Measurements from ENCODE around the gene RBMS2. TPM values are rescaled to one million over a fixed set of nuclear protein-coding genes. Genes with fewer than 3 reads are reported as not detected.

RBMS2 gene
- total and polyA plus RNA-seq, 10 of the 15 experiments (the other 5 are each of a cell fraction or from before 2014, with no cell fraction given): 0.56 to 7.1 (median 2.4) TPM

- Histone ChIP-seq H3K4me1 (ENCODE audit: control insufficient read depth, insufficient read depth, low read length) (no peaks in the 10 kb centered on the region), H2AFZ (ENCODE audit: control insufficient read depth, low read depth, low read length) (no peak overlapping the region), H3K36me3 (ENCODE audit: control insufficient read depth in 2 of 2, insufficient read depth in 2 of 2, low read length in 1 of 2) (no peaks in the 10 kb centered on the region; a peak in 1 of 4 replicates), H3K9me3 (replicated peaks; ENCODE audit: control insufficient read depth, insufficient read depth, low read length) (no peaks in the 10 kb centered on the region), H4K20me1 (ENCODE audit: control insufficient read depth, insufficient read depth) (no peaks in the 10 kb centered on the region), H3K4me2 (ENCODE audit: control insufficient read depth, insufficient read depth) (no peak overlapping the region), H3K9ac (ENCODE audit: control insufficient read depth, insufficient read depth, low read length) (no peak overlapping the region), H3K79me2 (ENCODE audit: control insufficient read depth, insufficient read depth, low read length) (no peaks in the 10 kb centered on the region), H3K27ac (ENCODE audit: control insufficient read depth, insufficient read depth) (no peak overlapping the region), H3K27me3 (replicated peaks in 1 of 2; ENCODE audit: control insufficient read depth in 2 of 2, insufficient read depth in 2 of 2, low read length in 1 of 2) (no peaks in the 10 kb centered on the region), H3K4me3 (no peak overlapping the region)
- ChIA-PET RAD21 (ENCODE audit: unreplicated experiment) (interaction anchor here (0.9 to 2.8 kb wide), 3 partner anchors 45 to 104 kb away, joined by 4 to 14 read pairs (median 6); no protein-coding TSS in a partner anchor), POLR2A (interaction anchor here (0.5 to 1.6 kb wide), 5 partner anchors 42 to 559 kb away, joined by 3 to 5 read pairs (median 3); no protein-coding TSS in a partner anchor), SMC1A (ENCODE audit: uncharacterized antibody, unreplicated experiment) (interaction anchor here (0.8 to 4.7 kb wide), 8 partner anchors 10 to 79 kb away, joined by 3 to 30 read pairs (median 3); partner anchors contain the start of gene RBMS2), CTCF (interaction anchor here (0.7 to 6.5 kb wide), 16 partner anchors 11 to 224 kb away, joined by 3 to 50 read pairs (median 4); partner anchors contain the start of genes NACA and RBMS2)
- in situ Hi-C loops (cut with MboI) (loop anchor here (5.0 kb wide), 1 partner anchor 69 kb away; the partner anchor contains the start of gene RBMS2), intact Hi-C loops (cut with micrococcal nuclease; ENCODE audit: unreplicated experiment) (loop anchor here (10.0 kb wide), 1 partner anchor 396 kb away; no protein-coding TSS in a partner anchor)
- TF ChIP-seq SREBF2 (IDR thresholded peaks at IDR 0.05; ENCODE audit: low read length) (no peak), BMI1 (IDR thresholded peaks at IDR 0.05; ENCODE audit: borderline replicate concordance) (no peak), REST (IDR thresholded peaks at IDR 0.05; ENCODE audit: low read depth, low read length) (no peak), FOS (IDR thresholded peaks at IDR 0.05; ENCODE audit: borderline replicate concordance, extremely low read depth, insufficient read length) (no peak), POLR2AphosphoS5 (IDR thresholded peaks at IDR 0.05; ENCODE audit: low read length) (no peak), CHD1 (IDR thresholded peaks at IDR 0.05; ENCODE audit: low read depth, low read length) (no peak), BCL3 (IDR thresholded peaks at IDR 0.05; ENCODE audit: borderline replicate concordance, insufficient read depth, low read depth, low read length, poor library complexity, severe bottlenecking) (no peak), SIN3A (IDR thresholded peaks at IDR 0.05; ENCODE audit: low read depth, low read length) (no peak), POU2F2 (IDR thresholded peaks at IDR 0.05; ENCODE audit: borderline replicate concordance, low read depth, low read length) (no peak), NR2F1 (conservative IDR thresholded peaks at IDR 0.05) (no peak), MAX (IDR thresholded peaks at IDR 0.05; ENCODE audit: low read depth, low read length) (no peak), ASH2L (IDR thresholded peaks at IDR 0.05; ENCODE audit: borderline replicate concordance, low read depth) (no peak), TCF7 (IDR thresholded peaks at IDR 0.05; ENCODE audit: borderline replicate concordance) (no peak), CTCF (IDR thresholded peaks at IDR 0.05 in 2 of 3, conservative IDR thresholded peaks at IDR 0.05 in 1 of 3; ENCODE audit: control insufficient read depth in 2 of 3, extremely low read depth in 1 of 3, insufficient read depth in 1 of 3, low read depth in 3 of 3, low read length in 3 of 3) (no peak), KDM1A (IDR thresholded peaks at IDR 0.05; ENCODE audit: borderline replicate concordance) (no peak)
- FAIRE-seq: no peak
- no TSS peak for BruUV-seq (replicated peaks)
- DNase-seq (ENCODE audit: low read depth, low spot score): no peak
- WGBS (ENCODE audit: insufficient coverage, insufficient replicate concordance, low lambda C conversion rate, missing lambda C conversion rate): 73% methylated on average over 5 of the region's 5 CpGs
- ATAC-seq: no peak
Observed at GRCh38 chr12:56591126-56591525, 69.5 kb downstream of the RBMS2 start.
